IPS DF 19.7 (cell line): ENCODE measurements around the gene PKNOX2.

ENCODE experiments used
- DNase-seq: peaks from one replicate; pipeline ENCODE4 v3.0.0-alpha.2; 2013; ENCODE audit warnings: low read depth, low spot score

PKNOX2 gene

DNA sequence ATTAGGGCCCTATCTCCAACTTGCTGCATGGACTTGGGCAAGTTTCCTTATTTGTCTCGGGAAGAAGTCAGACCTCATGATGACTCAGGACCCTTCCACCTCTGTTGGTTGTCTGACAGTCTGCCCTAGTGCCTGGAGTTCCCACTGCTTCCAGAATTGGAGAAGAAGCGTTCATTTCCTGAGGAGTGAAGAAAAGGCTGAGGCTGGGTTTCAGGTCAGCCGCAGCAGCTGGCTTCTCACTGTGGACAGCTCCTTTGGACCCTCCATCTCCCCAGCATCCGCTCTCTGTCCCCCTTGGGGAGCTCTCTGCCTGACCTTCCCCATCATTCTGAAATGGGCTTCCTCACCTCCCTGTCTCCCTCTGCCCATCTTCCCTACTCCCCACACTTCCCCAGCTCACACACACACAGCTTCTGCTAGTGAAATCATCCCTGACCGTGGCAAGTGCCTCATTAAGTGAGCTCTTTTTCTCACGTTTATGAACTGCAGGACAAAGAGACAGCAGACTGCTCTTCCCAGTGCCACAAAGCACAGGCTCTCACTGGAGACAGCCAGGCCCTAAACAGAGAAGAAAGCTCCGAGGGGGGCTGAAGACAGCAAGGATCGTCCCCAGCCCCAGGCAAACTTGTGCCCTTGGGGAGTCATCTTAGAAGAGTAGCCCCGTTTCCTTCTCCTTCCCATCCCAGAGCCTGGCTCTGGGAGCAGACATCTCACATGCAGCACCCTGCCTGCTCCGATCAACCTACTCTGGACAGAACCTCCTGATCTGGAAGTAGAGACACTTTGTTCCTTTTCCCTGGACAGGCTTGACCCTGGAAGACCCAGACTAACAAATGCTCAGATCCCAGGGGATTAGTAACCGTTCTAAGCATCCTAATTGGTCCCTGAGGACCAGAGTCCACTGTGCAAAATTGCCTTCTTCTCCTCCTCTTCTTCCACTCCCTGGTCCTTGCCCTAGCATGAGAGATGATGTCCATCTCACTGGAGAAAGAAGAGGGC, 173.6 kb downstream of the PKNOX2 start:
- DNase-seq = no peak

DNA sequence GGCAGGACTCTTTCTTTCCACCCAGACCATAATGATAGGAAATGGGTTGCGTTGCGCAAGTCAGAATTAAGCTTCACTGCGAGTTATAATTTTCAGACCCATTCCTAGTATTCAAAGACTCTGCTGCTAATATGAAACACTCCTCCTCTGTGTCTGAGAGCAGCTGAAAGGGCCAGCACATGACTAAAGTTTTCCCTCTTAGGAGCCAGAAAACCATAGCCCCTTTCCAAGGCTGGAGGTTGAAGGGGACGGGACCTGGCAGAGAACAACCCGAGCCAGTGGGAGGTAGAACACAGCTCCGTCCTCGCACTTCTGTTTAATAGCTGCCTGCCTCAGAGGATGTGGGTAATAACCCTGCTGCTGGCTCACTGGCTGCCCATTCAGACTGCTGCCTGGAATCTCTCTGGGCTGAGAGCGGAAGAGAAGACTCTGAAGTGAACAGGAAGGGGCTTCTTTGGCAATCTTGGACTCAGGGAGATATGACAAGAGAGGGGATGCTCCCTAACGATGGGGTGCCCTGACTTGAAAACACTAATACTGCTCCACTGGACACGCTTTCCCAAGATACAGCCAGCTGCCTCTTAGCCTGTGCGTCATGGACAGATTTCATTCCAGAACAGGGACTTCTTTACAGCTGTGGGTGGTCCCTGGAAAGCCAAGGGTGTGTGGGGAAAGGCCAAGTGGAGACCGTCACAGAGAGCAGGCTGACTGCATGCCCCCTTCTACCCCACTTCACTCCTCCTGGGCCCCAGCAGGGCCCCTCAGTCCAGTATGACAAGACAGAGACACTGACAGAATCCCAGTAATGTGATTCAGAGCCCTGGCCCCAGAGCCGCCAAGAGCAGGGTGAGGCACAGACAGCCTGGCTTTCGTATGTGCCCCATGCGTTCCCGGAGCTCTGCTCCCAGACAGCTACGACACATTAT, 174.6 kb downstream of the PKNOX2 start:
- no peak for DNase-seq

DNA sequence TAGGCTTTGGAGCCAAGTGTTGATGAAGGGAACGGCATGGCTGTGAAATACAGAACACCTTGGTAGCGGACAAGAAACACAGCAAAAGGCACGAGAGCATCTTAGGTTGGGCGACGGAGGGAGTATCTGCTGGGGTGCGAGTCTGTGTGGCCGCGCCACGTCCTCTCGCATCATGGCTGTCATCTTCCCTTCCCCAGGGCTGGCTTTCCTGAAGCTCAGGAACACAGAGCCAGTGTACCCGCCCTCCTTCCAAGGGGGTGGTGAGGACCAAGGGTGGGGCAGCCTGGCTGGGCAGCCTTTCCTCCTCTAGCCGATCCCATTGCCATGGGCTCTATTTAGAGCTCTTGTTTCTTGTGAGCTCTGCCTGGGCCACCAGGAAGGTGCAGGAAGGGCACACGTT, 177.1 kb downstream of the PKNOX2 start:
- no peak for DNase-seq

DNA sequence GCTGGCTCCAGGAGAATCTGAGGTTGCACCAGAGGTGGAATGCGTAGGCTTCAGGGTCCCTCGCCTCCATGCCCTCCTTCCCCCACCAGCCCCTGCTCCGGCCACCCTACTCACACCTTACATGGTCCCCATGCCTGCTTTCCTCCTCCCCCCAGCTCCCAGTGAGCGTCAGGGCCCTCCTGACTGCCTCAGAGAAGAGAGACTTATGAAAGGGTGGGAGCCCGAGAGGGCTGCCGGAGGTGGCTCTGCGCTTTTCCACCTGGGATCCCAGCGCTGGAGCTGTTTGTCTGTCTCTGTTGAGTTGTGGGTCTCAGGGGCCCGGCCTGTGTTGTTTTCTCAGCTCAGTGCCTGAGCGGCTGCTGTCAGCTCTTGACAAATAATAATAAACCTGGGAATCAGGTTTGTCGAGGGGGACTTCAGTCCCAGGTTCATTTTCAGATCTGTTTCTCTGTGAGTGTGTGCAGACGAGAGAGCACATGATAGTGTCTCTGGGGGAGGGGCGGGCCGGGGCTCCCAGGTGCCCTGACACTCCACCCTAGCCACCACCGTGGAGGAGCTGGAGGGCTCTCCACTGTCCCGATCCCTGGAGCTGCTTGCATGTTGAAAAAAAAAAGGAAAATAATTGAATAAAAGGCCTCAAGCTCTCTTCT, 177.9 kb downstream of the PKNOX2 start:
- no peak for DNase-seq

DNA sequence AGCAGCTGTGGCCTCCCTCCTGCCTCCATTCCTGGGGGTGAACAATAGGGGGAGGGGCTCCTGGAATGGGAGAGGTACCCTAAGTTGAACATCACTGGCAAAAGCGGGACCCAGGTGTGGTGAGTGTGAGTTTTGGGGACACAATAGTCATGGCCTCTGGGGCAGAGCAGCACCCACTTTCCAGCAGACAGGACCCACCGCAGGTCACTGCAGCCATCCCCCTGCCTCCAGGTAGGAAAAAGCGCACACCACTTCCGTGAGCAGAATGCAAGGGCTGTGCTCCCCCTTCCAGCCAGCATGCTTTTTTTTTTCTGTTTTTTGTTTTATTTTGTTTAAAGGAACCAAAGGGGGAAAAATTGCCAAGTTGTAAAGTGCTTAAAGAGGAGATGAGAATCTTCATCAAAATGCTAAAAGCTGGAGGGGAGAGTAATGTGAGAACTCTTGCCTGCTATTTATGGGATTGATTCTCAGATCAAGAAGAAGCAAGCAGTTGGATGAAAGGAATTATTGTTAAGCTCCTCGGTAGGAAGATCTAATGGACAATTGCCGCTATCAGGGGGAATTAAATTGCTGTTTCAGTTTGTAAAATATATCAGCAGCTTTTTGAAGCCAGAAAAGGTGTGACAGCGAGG, 178.7 kb downstream of the PKNOX2 start:
- no peak for DNase-seq

DNA sequence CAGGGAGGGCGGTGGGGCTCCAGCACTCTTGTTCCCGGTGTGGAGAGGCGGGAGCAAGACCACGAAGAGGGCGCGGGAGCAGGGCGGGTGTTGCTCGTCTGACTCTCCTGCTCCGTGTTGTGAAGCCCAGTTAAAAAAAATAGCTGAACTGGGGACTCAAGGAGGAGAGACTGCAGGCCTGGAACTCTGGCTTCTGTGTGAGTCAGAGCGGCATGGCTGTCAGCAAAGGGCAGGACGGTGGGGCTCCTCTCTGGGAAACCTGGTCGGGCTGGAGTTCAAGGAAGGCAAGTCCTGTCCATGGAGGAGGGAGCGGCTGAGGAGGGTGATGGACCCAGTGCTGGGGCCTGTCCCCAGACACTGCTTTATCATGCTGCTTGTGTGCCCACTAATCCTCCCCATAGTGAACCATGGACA, 179.2 kb downstream of the PKNOX2 start:
- no peak for DNase-seq

DNA sequence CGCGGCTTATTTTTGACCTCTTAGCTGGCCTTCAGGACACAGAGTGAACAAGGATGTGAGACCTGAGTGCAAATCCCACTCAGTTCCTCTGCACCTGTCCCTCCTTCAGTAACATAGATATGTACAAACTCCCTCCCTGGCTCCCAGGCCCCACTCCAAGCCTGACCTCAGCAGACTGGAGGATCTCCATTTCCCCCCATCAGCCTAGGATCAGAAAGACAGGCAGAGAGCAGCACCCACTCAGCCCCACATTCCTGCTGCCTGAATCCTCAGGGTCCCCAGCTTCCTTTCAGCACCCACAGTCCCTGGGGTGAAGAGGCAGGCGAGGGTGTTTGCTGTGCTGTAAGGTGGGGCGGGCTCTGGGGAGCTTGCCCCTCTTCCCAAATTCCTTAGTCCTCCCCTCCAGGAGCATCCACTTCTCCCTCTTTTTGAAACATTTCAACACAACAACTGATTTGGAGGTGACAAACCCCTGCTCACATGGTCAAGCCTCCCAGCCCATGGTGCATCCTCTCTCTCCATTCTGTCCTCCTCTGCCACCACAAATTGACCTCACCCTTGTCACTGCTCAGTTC, 180.4 kb downstream of the PKNOX2 start:
- DNase-seq = no peak

DNA sequence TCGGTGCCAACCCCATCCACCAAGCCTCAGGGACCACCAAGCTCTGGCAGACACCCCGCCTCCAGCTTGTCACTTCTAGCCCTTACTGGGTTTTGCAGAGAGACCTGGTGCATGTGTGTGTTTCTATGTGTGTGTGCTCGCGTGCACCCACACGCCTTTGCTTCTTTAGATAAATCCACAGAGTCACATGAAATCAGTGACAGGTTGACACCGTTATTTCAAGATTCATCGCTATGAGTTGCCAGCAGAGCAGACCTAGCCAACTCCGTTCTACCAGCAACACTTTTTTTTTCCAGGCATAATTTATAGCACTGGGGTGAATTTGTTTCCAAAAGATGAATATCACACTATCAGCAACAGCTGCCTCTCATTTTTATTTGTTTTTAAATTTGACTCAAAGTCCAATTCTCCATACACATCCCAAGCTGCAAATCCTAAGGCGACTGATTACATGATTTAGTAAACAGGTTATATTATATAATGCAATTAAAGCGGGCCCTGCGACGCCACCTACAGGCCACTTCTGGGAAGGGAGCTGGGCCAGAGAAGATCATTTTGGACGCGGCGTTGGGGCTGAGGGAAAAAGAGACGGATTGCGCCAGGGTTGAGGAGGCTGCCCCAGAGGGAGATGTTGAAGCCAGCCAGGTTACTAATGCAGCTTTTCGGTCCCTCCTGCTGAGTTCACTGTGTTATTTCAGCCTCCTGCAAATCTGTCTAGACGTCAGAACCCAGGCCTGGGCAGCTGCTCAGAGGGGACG, 181.0 kb downstream of the PKNOX2 start:
- DNase-seq = no peak

DNA sequence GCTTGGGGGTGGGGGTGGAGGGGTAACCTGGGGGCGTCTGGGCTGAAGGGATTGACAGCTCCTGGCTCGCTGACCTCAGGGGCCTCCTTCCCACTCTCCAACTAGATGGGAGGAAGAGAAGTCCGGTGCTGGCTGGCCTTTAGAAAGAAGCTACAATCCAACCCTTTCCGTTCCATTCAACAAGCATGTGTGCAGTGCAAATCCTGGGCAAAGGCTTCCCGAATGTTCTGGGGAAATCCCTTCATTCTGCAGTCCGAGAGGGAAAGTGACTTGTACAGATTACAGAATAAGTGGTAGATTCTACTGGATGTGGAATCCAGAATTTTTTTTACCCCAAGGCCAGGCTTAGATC, 181.6 kb downstream of the PKNOX2 start:
- no peak for DNase-seq

DNA sequence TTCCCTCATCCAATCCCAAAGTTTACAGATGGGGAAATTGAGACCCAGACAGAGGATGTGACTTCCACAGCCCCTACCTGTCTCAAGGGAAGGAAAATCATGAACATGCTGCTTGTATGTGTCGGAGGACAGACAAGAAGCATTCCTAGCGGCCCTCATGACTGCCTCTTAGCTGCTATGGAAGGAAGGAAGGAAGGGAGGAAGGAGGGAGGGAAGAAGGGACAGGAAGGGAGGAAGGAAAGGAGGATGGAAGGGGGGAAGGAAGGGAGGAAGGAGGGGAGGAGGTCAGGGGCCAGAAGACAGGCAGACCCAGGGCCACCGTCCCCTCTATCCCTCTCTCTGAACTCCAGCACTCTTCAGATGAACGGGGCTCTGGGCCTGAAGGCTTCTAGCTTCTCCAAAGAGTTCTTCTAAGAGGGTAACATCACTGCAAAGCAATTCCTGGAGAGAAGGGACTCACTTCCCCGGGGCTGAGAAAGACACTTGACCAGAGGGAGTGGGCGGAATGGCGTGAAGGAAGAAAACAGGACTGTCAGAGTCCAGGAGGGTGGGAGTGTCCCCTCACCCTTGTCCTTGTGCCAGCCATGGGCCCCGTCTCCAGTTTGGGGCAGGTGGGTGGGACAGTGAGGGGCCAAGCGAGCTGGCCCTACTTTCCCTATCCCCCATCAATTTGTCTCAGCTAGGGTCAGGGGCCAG, 182.2 kb downstream of the PKNOX2 start:
- no peak for DNase-seq

DNA sequence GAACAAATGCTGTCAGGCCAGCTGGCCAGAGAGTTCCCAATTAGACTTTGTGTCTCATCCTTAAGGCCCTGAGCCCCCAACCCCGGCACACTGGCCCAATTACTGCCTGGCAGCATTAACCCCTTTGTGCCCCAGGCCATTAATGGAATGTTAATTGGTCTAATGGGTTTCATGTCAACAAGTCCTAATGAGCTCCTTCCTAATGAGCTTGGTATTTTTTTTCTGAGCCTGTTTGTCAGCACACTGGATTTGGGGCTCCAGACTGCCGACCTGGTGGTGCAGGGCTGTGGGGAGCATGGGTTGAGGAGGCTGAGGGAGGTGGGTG, 182.7 kb downstream of the PKNOX2 start:
- no peak for DNase-seq

DNA sequence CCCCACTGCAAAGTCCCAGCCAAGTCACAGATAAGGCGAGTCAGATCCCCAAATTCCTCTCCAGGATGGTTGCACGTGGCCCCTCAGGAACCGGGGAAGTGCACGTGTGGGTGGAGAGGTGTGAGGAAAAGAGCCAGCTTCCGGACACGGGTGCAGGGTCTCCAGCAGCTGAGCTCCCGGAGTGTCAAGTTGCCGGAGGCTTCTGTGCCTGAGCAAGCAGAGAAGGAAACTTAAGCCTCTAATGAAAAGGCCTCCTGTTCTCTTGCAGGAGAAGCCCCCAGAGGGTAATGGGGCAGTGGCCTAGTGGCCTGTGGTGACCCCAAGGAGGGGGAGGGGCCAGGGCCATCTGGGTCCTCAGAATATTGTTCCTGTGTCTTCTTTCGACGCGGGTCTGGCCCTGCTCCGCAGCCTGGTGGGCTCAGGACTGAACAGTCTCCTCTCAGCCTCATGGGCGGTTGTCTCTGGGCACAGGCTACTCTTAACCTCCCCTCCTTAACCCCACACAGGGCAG, 183.6 kb downstream of the PKNOX2 start:
- no peak for DNase-seq

DNA sequence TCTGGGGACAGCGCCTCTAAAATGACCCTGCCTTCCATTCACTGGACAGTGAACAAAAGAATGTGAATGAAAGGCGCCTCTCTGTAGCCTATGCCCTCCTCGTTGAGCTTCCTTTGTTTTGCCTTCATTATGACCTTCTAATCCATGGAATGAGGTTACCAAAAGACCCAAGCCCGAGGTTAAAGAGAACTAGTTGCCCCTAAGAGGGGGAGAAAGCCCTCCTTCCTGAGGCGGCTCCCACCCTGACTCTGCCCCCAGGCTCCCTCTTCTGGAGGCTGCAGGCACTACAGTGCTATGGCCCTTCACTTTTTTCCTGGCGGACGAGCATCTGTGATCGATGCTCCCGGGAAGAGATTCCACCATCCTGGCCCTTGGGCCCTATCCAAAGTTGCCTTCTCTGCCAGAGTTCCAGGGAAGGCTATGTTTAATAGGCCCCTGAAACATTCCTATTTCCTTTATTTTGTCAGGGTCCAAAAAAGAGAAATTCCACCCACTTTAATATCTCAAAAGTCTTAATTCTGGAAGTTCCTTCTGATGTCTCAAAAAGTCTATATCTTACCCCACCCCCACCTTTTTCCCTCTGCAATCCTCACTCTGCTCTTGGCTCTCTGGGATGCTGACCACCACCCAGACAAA, 184.2 kb downstream of the PKNOX2 start:
- DNase-seq = no peak

DNA sequence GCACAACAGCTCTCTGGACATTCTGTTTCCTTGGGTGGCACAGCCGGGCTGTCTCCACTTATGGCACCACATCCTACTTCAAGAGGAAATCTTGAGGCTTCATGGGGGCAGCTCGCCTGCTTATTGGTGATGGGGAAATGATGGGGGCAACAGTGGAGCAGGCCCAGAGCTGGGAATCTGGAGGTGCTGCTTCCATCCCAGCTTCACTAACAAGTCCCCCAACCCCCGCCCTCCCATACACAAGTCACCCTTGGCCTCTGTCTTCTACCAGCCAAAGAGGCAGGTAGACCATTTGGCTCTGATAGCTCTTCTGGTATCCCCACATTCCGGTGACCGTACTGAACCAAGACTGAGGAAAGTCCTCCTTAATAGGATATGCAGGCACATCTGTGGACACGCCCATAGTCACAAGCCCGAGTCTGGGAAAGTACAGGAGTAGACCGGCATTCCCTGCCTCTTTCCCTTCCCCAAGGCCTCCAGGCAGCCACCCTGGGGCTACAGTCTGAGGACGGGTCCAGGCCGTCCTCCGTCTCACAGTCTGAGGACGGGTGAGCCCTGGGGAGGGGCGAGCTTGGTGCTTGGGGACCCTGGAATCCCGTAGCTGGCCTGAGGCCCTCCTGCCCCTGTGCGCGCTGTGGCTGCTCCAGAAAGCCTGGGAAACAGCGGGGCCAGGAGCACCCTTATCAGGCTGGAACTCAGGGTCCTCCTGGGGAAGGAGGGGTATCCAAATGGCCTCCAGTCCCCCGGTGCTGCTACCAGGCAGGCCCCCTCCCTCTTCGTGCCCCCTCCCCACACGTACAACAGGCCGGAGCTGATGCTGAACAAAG, 185.9 kb downstream of the PKNOX2 start:
- no peak for DNase-seq

DNA sequence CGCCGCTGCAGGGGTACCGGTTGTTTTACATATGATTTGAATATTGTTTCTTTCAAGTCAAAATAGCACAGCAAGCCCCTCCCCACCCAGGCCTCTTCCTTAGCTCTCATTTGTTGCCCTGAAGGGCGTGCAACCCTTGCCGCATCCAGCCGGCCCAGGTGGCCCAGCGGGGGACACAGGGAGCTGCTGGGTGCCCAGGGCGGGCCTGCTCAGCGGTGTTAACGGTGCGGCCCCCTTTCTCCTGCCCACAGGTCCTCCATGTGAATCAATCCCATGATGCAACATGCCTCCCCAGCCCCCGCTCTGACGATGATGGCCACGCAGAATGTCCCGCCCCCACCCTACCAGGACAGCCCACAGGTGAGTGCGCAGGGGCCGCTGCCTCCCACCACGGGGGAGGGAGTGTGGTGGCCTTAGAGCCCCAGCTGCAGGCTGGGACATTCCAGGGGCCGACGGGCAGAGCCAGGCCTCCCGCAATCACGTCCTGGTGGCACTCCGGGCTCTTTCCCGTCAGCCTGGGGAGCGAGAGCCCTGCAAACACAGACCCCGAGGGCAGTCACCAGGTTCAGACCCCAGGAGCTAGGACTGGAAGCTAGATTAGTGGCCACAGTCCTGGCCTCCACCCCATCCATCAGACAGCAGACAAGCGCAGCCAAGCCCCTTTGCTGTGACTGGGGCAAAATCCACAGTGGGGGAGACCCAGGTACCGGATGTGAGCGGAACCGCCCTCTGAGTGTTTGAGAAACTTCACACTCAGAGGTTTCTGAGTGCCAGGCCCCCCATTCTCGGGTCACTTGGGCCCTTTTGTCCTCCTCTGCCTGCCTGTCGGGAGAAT, 186.7 kb downstream of the PKNOX2 start:
- DNase-seq = no peak

DNA sequence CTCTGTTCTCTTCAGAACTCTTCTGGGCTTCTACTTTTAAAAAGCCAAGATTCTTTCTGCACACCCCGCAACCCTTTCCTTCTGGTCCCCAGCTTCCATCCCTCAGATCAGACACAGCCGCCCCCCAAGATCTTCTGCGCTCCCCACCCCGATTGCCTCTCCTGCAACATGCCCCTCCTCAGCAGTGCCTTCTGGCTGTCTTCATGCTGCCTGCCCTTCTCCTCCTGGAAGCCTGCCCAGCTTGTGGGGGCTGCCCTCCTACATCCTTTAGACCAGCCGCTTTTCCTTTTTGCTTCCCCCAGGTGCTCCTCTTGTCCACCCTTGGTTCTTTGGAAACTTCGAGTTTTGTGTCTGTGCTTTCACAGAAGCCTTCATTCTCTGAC, 187.3 kb downstream of the PKNOX2 start:
- no peak for DNase-seq

DNA sequence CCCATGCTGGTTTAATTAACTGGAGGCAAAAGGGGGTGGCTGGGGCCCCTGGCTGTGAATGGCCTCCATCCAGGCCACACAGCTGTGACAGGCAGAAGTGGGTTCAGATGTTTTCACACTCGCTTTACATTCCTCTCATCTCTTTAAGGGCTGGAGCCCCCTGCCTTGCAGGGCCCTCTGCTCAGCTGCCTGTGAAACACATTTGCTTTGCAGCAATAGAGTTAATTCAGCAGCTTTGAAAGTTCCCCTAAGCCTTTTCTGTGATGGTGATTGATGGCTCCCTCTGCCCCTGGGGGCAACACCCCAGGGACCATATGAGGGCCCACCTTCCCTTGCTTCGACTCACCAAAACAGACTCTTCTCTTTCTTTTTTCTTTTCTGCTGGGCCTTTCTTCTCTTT, 192.2 kb downstream of the PKNOX2 start:
- DNase-seq = no peak

DNA sequence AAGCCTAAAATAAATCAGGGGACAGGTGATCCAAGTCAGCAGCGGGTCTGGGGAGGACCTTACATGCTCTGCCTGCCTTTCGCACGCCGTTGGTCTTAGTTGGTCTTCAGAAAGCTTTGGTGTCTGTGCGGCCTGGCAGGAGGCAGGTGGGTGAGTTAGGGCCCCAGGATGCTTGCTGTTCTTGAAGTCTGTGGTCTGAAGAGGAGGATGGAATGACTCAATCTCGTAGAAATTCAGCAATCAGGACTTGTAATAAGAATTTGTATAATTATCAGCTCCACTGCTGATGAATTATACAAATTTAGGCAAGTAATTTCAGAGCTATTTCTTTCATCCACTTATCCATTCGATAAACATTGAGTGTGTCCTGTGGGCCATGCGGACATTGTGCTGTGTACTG, 193.0 kb downstream of the PKNOX2 start:
- no peak for DNase-seq
